HepG2 (cell line): Measurements from ENCODE around the gene LARP1. TPM values are rescaled to one million over a fixed set of nuclear protein-coding genes. Genes with fewer than 3 reads are reported as not detected.

Source experiments
- CCAR2 ChIP-seq: fragments of 200-400 bp; formaldehyde crosslinking; optimal IDR thresholded peaks from 2 replicates; pipeline ENCODE3; 2018; ENCODE audit warnings: low read depth, mild to moderate bottlenecking, low read length, moderate library complexity
- CEBPG ChIP-seq: IDR thresholded peaks from 2 replicates; pipeline ENCODE4 v1.6.1; 2016
- ELF3 ChIP-seq: IDR thresholded peaks from 2 replicates; pipeline ENCODE4 v1.6.1; 2016; ENCODE audit warnings: missing genetic modification reagents, missing compliant biosample characterization
- ETV6 ChIP-seq: sonication (generic); formaldehyde crosslinking; conservative IDR thresholded peaks from 2 replicates; pipeline ENCODE4 v1.4.0; 2020; ENCODE audit warnings: missing genetic modification reagents
- GATAD1 ChIP-seq: IDR thresholded peaks from 2 replicates; pipeline ENCODE4 v1.6.1; 2016; ENCODE audit warnings: missing genetic modification reagents, missing compliant biosample characterization
- GPN1 ChIP-seq: sonication (generic); formaldehyde crosslinking; IDR thresholded peaks from 2 replicates; pipeline ENCODE4 v1.5.1; 2020; ENCODE audit warnings: missing genetic modification reagents, borderline replicate concordance
- HINFP ChIP-seq: sonication (generic); formaldehyde crosslinking; IDR thresholded peaks from 2 replicates; pipeline ENCODE4 v1.4.0; 2020; ENCODE audit warnings: low read depth, mild to moderate bottlenecking, missing genetic modification reagents
- MEIS2 ChIP-seq: sonication (generic); formaldehyde crosslinking; IDR thresholded peaks from 2 replicates; pipeline ENCODE4 v1.9.0; 2021; ENCODE audit warnings: mild to moderate bottlenecking, missing genetic modification reagents
- REL ChIP-seq: sonication (generic); formaldehyde crosslinking; conservative IDR thresholded peaks from 2 replicates; pipeline ENCODE4 v1.8.0; 2022; ENCODE audit warnings: mild to moderate bottlenecking, missing genetic modification reagents, moderate library complexity
- RXRA ChIP-seq: sonication (generic); formaldehyde crosslinking; IDR thresholded peaks from 2 replicates; pipeline ENCODE4 v1.5.1; 2020; ENCODE audit warnings: missing genetic modification reagents
- SMAD1 ChIP-seq: sonication (generic); formaldehyde crosslinking; IDR thresholded peaks from 2 replicates; pipeline ENCODE4 v1.4.0; 2020; ENCODE audit warnings: missing genetic modification reagents, low read depth, mild to moderate bottlenecking, borderline replicate concordance
- SNAI1 ChIP-seq: sonication (generic); formaldehyde crosslinking; IDR thresholded peaks from 2 replicates; pipeline ENCODE4 v1.5.0; 2020; ENCODE audit warnings: mild to moderate bottlenecking, missing genetic modification reagents, borderline replicate concordance
- SP4 ChIP-seq: sonication (generic); formaldehyde crosslinking; IDR thresholded peaks from 2 replicates; pipeline ENCODE4 v1.8.1; 2023; ENCODE audit warnings: mild to moderate bottlenecking, missing genetic modification reagents
- U2AF1 ChIP-seq: fragments of 200-400 bp; formaldehyde crosslinking; optimal IDR thresholded peaks from 2 replicates; pipeline ENCODE3; 2017; ENCODE audit warnings: mild to moderate bottlenecking, low read depth, low read length
- YY1 ChIP-seq: IDR thresholded peaks from 2 replicates; pipeline ENCODE4 v1.6.1; 2011; ENCODE audit warnings: low read length, low read depth, moderate library complexity, mild to moderate bottlenecking; ENCODE audit not compliant: insufficient read depth, insufficient replicate concordance
- ZFYVE20 ChIP-seq: sonication (generic); formaldehyde crosslinking; IDR thresholded peaks from 2 replicates; pipeline ENCODE4 v1.8.0; 2023; ENCODE audit warnings: low read depth, mild to moderate bottlenecking, moderate library complexity, missing genetic modification reagents, borderline replicate concordance
- ZNF501 ChIP-seq: sonication (generic); formaldehyde crosslinking; IDR thresholded peaks from 2 replicates; pipeline ENCODE4 v1.5.1; 2020; ENCODE audit warnings: mild to moderate bottlenecking, moderate library complexity, missing genetic modification reagents
- ZNF691 ChIP-seq: sonication (generic); formaldehyde crosslinking; IDR thresholded peaks from 2 replicates; pipeline ENCODE4 v1.4.0; 2020; ENCODE audit warnings: missing genetic modification reagents, low read depth, mild to moderate bottlenecking, borderline replicate concordance
- ZNF709 ChIP-seq: sonication (generic); formaldehyde crosslinking; IDR thresholded peaks from 2 replicates; pipeline ENCODE4 v1.5.0; 2020; ENCODE audit warnings: mild to moderate bottlenecking, missing genetic modification reagents
- ZSCAN20 ChIP-seq: sonication (generic); formaldehyde crosslinking; IDR thresholded peaks from 2 replicates; pipeline ENCODE4 v1.4.0; 2020; ENCODE audit warnings: missing genetic modification reagents, mild to moderate bottlenecking, borderline replicate concordance
- polyA plus RNA-seq, 8 experiments: library from polyadenylated mRNA; depleted of rRNA in 3 of 8; stranded (reverse) in 7 of 8; unstranded in 1 of 8; fragments of >200 nt; fragmentation: Illumina TruSeq in 4 of 8; extraction: Trizol in 4 of 8; gene quantifications; 2 replicates each; pipeline versions ENCODE4 v1.2.1 to v1.2.3, GENCODE V29; 2011 to 2016; ENCODE audit warnings: low read depth in 4 of 8, missing spikeins in 1 of 8, mixed read lengths in 1 of 8; ENCODE audit not compliant: insufficient read depth in 1 of 8
- total RNA-seq, 5 experiments: library from RNA; depleted of rRNA; stranded (reverse); fragments of >200 nt; fragmentation: Illumina TruSeq; extraction: Trizol; gene quantifications; 2 replicates each; pipeline ENCODE4 v1.2.3, GENCODE V29; 2016; ENCODE audit warnings: low read depth in 1 of 5
- TF ChIP-seq, protein P1 (sequence below): sonication (generic); formaldehyde crosslinking; IDR thresholded peaks from 2 replicates; pipeline ENCODE4 v1.4.0; 2020; ENCODE audit warnings: missing genetic modification reagents
- TF ChIP-seq, protein P2 (sequence below): sonication (generic); formaldehyde crosslinking; IDR thresholded peaks from 2 replicates; pipeline ENCODE4 v1.4.0; 2020; ENCODE audit warnings: missing genetic modification reagents
- TF ChIP-seq, protein P3 (sequence below): IDR thresholded peaks from 2 replicates; pipeline ENCODE4 v1.6.1; 2016

Gene LARP1
- total and polyA plus RNA-seq, 2 of the 13 experiments (the other 11 are each of a cell fraction or from before 2014, with no cell fraction given): 45.2 to 61.4 TPM

DNA sequence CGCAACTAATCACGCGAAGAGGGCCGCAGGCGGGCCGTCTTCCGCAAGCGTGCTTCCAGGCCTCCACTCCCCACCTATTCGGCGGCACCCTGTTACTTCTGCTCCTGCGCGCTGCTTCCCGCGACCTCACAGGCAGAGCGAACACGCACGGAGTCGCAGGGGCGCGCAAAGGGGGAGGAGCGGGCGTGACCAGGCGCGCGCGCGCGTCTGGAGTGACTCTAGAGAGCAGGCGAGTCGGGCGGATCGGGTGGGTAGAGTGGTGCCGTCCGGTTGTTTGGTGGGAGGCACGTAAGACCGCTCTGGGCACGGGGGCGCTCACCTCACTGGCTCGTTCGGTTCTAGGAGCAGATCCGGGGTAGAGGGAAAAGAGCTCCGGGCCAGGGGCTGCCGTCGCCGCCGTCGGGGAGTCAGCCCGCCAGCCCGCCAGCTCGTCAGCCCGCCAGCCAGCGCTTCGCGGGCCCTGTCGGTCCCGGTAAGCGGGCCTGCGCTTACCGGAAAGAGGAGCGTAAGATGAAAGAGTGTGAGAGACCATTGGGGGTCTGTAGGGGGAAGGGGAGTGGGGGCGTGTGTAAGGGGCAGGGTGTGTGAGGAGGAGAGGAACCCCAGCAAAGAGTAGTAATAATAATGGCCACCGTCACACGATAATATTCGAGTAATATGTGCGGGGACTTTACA lies 103.3 kb downstream of the LARP1 start, which contains the start of gene CNOT8 (continued):
- no peak for TF ChIP-seq SNAI1 (CRISPR knock-in tag)
- TF ChIP-seq, protein P1, sequence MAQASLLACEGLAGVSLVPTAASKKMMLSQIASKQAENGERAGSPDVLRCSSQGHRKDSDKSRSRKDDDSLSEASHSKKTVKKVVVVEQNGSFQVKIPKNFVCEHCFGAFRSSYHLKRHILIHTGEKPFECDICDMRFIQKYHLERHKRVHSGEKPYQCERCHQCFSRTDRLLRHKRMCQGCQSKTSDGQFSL: peak; percentile 85; the same call in 1 of the 2 replicates
- TF ChIP-seq CCAR2: no peak
- TF ChIP-seq RXRA (CRISPR knock-in tag): peak; percentile 48; the same call in 1 of the 2 replicates
- TF ChIP-seq, protein P2, sequence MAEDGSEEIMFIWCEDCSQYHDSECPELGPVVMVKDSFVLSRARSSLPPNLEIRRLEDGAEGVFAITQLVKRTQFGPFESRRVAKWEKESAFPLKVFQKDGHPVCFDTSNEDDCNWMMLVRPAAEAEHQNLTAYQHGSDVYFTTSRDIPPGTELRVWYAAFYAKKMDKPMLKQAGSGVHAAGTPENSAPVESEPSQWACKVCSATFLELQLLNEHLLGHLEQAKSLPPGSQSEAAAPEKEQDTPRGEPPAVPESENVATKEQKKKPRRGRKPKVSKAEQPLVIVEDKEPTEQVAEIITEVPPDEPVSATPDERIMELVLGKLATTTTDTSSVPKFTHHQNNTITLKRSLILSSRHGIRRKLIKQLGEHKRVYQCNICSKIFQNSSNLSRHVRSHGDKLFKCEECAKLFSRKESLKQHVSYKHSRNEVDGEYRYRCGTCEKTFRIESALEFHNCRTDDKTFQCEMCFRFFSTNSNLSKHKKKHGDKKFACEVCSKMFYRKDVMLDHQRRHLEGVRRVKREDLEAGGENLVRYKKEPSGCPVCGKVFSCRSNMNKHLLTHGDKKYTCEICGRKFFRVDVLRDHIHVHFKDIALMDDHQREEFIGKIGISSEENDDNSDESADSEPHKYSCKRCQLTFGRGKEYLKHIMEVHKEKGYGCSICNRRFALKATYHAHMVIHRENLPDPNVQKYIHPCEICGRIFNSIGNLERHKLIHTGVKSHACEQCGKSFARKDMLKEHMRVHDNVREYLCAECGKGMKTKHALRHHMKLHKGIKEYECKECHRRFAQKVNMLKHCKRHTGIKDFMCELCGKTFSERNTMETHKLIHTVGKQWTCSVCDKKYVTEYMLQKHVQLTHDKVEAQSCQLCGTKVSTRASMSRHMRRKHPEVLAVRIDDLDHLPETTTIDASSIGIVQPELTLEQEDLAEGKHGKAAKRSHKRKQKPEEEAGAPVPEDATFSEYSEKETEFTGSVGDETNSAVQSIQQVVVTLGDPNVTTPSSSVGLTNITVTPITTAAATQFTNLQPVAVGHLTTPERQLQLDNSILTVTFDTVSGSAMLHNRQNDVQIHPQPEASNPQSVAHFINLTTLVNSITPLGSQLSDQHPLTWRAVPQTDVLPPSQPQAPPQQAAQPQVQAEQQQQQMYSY: no peak
- TF ChIP-seq ZNF709: peak; percentile 70
- TF ChIP-seq ZFYVE20 (CRISPR knock-in tag): no peak
- no peak for TF ChIP-seq GPN1 (CRISPR knock-in tag)
- no peak; the same call in 1 of the 2 replicates for TF ChIP-seq ZNF691 (CRISPR knock-in tag)
- TF ChIP-seq MEIS2: no peak
- TF ChIP-seq, protein P3, sequence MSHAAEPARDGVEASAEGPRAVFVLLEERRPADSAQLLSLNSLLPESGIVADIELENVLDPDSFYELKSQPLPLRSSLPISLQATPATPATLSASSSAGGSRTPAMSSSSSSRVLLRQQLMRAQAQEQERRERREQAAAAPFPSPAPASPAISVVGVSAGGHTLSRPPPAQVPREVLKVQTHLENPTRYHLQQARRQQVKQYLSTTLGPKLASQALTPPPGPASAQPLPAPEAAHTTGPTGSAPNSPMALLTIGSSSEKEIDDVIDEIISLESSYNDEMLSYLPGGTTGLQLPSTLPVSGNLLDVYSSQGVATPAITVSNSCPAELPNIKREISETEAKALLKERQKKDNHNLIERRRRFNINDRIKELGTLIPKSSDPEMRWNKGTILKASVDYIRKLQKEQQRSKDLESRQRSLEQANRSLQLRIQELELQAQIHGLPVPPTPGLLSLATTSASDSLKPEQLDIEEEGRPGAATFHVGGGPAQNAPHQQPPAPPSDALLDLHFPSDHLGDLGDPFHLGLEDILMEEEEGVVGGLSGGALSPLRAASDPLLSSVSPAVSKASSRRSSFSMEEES (CRISPR knock-in tag): peak; percentile 68; the same call in 1 of the 2 replicates
- no peak for TF ChIP-seq ETV6 (CRISPR knock-in tag)
- no peak for TF ChIP-seq REL
- TF ChIP-seq HINFP: no peak
- peak; percentile 79 for TF ChIP-seq YY1
- TF ChIP-seq ZSCAN20 (CRISPR knock-in tag): no peak
- TF ChIP-seq CEBPG (CRISPR knock-in tag): no peak
- TF ChIP-seq U2AF1: peak; percentile 77
- no peak for TF ChIP-seq ZNF501 (CRISPR knock-in tag)
- peak; percentile 65 for TF ChIP-seq ELF3 (CRISPR knock-in tag)
- peak; percentile 68 for TF ChIP-seq SP4
- TF ChIP-seq SMAD1 (CRISPR knock-in tag): peak; percentile 61; the same call in 1 of the 2 replicates
- peak; percentile 88 for TF ChIP-seq GATAD1
